ENCODE data around the gene NFATC2. TPM values are rescaled to one million over a fixed set of nuclear protein-coding genes. Genes with fewer than 3 reads are reported as not detected.

The NFATC2 gene
- total RNA-seq, 1 experiment from 2014 or later: 0.07 TPM

DNA sequence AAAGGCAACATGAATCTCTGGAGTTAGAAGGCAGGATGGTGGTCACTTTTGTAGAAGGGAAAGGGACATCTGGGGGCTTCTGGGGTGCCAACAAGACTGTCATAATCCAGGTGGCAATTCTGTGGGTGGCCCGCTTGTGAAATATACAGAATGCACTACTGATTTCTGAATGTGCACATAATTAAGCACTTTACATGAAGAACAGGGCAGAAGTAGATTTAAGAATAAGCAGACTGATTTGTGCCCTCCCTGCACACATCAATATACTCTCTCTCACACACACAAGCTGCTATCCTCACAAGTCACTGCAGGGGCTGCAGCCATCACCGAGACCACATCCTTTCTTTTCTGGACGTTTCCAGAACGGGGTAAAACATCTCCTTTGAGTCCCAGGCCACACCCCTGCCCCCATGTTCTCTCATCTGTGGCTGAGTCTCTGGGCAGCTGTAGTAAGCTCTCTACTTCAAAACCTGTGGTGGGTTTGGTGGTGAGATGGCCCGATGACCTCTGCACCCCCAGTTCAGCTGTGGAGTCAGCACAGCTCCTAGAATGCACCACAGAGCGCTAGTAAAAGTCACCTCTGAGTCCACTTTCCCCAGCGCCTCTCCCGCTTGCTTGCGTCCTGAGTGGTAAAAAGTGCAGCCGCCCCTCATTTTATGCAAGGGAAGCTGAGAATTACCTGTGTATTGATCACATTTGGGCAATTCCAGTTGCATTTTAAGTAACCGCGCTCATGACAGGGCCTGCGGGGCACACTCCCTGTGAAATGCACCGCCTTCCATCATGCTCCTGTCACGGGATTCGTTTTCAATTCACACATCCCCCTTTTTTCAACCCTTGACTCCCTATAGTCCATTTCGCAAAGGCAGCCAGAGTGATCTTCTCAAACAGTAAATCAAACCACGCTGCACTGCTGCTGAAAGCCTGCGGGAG, 115.5 kb downstream of the NFATC2 start:
- DNase-seq (ENCODE audit: unreplicated experiment): no peak
- no peak for TF ChIP-seq CTCF (IDR thresholded peaks at IDR 0.05; ENCODE audit: unreplicated experiment)
- no peaks in the 10 kb centered on the region for H3K36me3 Mint-ChIP-seq (ENCODE audit: insufficient read depth, unreplicated experiment)
- H3K4me1 Mint-ChIP-seq (ENCODE audit: insufficient read depth, unreplicated experiment): no peaks in the 10 kb centered on the region
- peaks cover 25% of the 10 kb centered on the region for H3K27me3 Mint-ChIP-seq (ENCODE audit: insufficient read depth, unreplicated experiment)
- H3K9me3 Mint-ChIP-seq (ENCODE audit: unreplicated experiment): no peaks in the 10 kb centered on the region
- no TSS peak for BruUV-seq (replicated peaks)
- CTCF ChIA-PET: no interaction called here
- H3K27ac Mint-ChIP-seq (ENCODE audit: low read depth, unreplicated experiment): no peak overlapping the region
- no peak overlapping the region for H3K4me3 Mint-ChIP-seq (ENCODE audit: unreplicated experiment)
- POLR2A ChIA-PET: interaction anchor here (0.7 kb wide), 1 partner anchor 403 kb away, joined by 3 read pairs; no protein-coding TSS in a partner anchor
- intact Hi-C loops (cut with micrococcal nuclease): no loop called here

GRCh38 chr20:51425347-51426106, 117.0 kb downstream of the NFATC2 start:
- POLR2A ChIA-PET: no interaction called here
- no TSS peak for BruUV-seq (replicated peaks)
- intact Hi-C loops (cut with micrococcal nuclease): no loop called here
- Mint-ChIP-seq H3K27ac (ENCODE audit: low read depth, unreplicated experiment) (no peak overlapping the region), H3K27me3 (ENCODE audit: insufficient read depth, unreplicated experiment) (peaks cover 37% of the 10 kb centered on the region), H3K4me1 (ENCODE audit: insufficient read depth, unreplicated experiment) (no peaks in the 10 kb centered on the region), H3K36me3 (ENCODE audit: insufficient read depth, unreplicated experiment) (no peaks in the 10 kb centered on the region), H3K4me3 (ENCODE audit: unreplicated experiment) (no peak overlapping the region), H3K9me3 (ENCODE audit: unreplicated experiment) (no peaks in the 10 kb centered on the region)
- no peak for TF ChIP-seq CTCF (IDR thresholded peaks at IDR 0.05; ENCODE audit: unreplicated experiment)
- CTCF ChIA-PET: no interaction called here
- no peak for DNase-seq (ENCODE audit: unreplicated experiment)

GRCh38 chr20:51424270-51425117, 118.0 kb downstream of the NFATC2 start:
- TF ChIP-seq CTCF (IDR thresholded peaks at IDR 0.05; ENCODE audit: unreplicated experiment): no peak
- intact Hi-C loops (cut with micrococcal nuclease): no loop called here
- H3K36me3 Mint-ChIP-seq (ENCODE audit: insufficient read depth, unreplicated experiment): no peaks in the 10 kb centered on the region
- peaks cover 37% of the 10 kb centered on the region for H3K27me3 Mint-ChIP-seq (ENCODE audit: insufficient read depth, unreplicated experiment)
- no peak overlapping the region for H3K4me3 Mint-ChIP-seq (ENCODE audit: unreplicated experiment)
- peaks cover 5% of the 10 kb centered on the region for H3K4me1 Mint-ChIP-seq (ENCODE audit: insufficient read depth, unreplicated experiment)
- no TSS peak for BruUV-seq (replicated peaks)
- ChIA-PET CTCF (interaction anchor here (0.8 to 0.9 kb wide), 3 partner anchors 11 to 435 kb away, joined by 3 read pairs; no protein-coding TSS in a partner anchor), POLR2A (no interaction called here)
- H3K9me3 Mint-ChIP-seq (ENCODE audit: unreplicated experiment): no peaks in the 10 kb centered on the region
- DNase-seq (ENCODE audit: unreplicated experiment): no peak
- H3K27ac Mint-ChIP-seq (ENCODE audit: low read depth, unreplicated experiment): no peak overlapping the region
